SK-N-SH treated with all-trans-retinoic acid at 6 μM for 48 hours (cell line): Measurements from ENCODE around the gene RPS19.

Experiments used
- BACH2 ChIP-seq: fragments of 250-450 bp; sonication (Bioruptor Pico); IDR thresholded peaks from 2 replicates; pipeline ENCODE4 v1.9.0; 2021; ENCODE audit warnings: mild to moderate bottlenecking, borderline replicate concordance
- PATZ1 ChIP-seq: fragments of 250-450 bp; sonication (Bioruptor Pico); IDR thresholded peaks from 2 replicates; pipeline ENCODE4 v1.8.0; 2020; ENCODE audit warnings: mild to moderate bottlenecking, moderate library complexity, borderline replicate concordance
- POU6F1 ChIP-seq: fragments of 250-450 bp; sonication (Bioruptor Pico); IDR thresholded peaks from 2 replicates; pipeline ENCODE4 v1.8.0; 2021; ENCODE audit warnings: low read depth, mild to moderate bottlenecking, moderate library complexity, borderline replicate concordance
- PPARA ChIP-seq: fragments of 250-450 bp; sonication (Bioruptor Pico); IDR thresholded peaks from 2 replicates; pipeline ENCODE4 v1.5.0; 2020; ENCODE audit warnings: mild to moderate bottlenecking, borderline replicate concordance
- RARB ChIP-seq: fragments of 250-450 bp; sonication (Bioruptor Pico); IDR thresholded peaks from 2 replicates; pipeline ENCODE4 v1.8.0; 2021; ENCODE audit warnings: mild to moderate bottlenecking, moderate library complexity
- TSHZ2 ChIP-seq: fragments of 250-450 bp; sonication (Bioruptor Pico); IDR thresholded peaks from 2 replicates; pipeline ENCODE4 v1.5.0; 2020; ENCODE audit warnings: mild to moderate bottlenecking, moderate library complexity

DNA sequence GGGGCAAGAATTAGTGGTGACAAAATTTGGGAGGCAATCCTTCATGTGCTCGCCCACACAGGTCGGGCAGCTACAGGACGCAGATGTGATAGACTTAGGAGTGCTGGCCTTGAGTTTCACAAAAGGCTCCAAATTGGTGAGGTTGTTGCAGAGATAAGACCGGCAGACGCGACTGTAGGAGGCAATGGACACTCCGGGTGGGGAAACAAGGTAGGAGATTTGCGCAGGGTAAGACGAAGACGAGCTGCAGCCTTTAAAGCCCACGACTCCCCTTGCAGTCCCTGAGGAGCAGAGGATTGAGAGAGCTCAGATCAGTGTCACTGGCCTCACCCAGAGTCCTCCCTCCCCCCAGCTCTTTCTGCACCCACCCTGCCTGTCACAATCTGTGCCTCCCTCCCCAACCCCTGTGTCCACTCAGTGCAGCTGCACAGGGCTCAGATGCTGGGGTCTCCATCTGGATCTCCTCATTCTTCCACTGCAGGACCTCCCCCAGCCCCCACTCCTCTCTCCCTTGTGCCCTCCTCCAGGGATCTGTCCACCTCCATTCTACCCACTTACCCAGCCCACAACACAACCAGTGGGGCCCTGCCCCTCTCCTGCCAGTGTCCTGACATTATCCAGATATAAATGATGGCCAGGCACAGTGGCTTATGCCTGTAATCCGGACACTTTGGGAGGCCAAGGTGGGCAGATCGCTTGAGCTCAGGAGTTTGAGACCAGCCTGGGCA is 21.9 kb upstream of the RPS19 start:
- TF ChIP-seq BACH2 (CRISPR knock-in tag) (no peak), POU6F1 (CRISPR knock-in tag) (no peak), PPARA (CRISPR knock-in tag) (no peak), TSHZ2 (CRISPR knock-in tag) (no peak), PATZ1 (no peak), RARB (CRISPR knock-in tag) (no peak)
